CD1c-positive myeloid dendritic cell (primary cell): ENCODE results near the gene PTH2.

ENCODE experiments used
- DNase-seq: peaks from one replicate; pipeline ENCODE4 v3.0.0-alpha.2; 2016; ENCODE audit errors: extremely low spot score

Gene PTH2

DNA sequence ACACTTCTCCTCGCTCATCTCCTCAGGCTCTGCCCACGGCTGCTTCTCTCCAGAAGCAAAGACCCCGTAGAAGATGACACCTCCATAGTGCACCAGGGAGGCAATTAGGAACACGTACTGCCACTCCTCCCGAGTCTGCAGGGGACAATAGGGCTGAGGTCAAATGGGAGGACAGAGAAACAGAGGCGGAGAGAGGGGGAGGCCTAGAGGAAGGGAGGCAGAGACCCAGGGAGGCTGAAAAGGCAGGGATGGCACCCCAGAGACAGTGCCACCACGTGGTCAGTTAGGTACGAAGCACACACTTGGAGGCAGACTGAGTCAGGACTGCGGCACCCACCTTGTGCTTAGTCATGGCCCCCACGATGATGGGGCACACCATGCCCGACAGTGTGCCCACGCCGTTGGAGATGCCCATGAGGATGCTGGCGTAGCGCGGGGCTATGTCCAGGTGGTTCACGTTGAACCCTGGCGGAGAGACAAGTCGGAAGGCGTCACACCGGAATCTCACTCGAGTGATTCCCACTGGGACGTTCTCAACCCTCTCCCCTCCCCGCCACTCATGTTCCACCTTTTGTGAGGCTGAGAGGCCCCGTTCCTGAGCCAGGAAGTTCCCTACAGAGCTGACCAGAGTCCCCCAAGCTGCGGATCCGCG lies 7.6 kb upstream of the PTH2 start:
- no peak for DNase-seq

GRCh38 chr19:49430172-49430677 lies 7.0 kb upstream of the PTH2 start:
- no peak for DNase-seq

DNA sequence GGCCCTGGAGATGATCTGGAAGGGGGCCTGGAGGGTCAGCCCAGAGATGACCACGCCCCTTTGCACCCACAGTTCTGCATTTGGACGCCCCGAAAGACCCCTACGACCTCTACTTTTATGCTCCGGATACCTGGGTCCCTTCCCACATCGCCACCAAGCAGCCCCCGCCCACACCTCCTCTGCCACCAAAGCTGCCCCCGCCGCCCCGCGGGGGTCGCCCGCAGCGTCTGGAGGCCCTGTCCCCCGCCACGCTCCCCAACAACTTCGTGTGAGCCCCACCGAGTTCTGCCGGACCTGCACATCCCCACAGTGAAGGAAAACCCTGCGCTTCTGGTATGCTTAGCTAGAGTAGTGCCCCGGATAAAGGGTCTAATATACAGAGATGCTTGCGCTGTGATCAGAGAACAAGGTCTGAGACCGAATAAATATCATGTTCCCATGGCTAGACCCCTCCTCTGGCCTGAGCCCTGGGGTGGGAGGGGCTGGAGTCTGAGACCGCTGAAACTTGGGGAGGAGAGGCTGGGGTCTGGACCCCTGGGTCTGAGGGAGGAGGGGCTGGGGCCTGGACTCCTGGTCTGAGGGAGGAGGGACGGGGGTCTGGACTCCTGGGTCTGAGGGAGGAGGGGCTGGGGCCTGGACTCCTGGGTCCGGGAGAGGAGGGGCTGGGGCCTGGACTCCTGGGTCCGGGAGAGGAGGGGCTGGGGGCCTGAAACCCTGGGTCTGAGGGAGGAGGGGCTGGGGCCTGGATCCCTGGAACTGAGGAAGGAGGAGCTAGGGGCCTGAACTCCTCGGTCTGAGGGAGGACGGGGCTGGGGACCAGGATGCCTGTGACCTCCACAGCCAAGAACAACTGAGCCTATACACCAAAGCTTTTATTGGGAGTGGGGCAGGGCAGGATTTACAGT lies 5.6 kb upstream of the PTH2 start:
- no peak for DNase-seq

DNA sequence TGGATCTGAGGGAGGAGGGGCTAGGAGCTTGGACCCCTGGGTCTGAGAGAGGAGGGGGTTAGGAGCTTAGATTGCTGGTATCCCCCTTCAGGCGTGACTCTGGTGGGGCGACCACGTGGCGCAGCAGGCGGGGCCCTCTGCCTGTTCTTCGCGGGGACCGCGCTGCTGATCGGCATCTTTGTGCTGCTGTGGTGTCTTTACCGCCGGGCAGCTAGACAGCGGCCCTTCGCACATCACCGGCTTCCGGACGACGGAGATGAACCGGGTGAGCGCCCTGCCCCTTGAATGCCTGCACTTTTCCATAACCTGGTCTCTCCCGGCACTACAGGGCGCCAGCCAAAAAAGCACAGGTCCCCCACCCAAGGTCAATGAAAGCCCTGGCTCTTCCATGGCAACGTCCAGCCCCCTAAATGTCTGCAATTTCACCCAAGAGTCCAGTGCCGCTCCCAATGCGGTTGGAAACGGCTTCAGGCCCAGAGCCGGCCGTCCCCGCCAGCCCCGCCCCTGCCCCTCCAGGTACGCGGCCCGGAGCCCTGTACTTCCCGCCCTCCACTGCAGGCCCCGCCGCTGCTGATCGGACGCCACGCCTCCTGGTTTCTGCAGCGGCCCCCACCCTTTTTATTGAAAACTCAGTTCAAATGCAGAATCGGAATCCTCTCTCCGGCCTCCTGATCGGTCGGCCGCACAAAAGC lies 4.8 kb upstream of the PTH2 start:
- DNase-seq: no peak

DNA sequence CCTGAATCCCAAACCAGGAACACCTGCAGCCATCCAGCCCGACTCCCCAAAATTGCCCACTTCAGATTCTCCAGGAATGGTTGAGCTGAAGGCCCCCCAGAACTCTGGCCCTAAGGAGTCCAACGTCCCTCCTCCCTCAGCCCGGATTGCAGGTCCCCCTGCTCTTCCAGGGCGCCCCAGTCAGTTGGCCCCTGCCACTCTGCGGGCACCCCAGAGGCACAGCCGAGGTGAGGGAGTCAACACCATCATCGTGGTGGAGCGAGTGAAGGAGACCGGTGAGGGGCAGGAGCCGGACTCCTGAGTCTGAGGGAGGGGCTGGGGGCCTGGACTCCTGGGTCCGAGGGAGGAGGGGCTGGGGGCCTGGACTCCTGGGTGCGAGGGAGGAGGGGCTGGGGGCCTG lies 4.1 kb upstream of the PTH2 start:
- no peak for DNase-seq

GRCh38 chr19:49425922-49426592 lies 2.8 kb upstream of the PTH2 start:
- DNase-seq: no peak

GRCh38 chr19:49425178-49425577 lies 1.9 kb upstream of the PTH2 start, which contains the start of gene GFY:
TSS of gene GFY (plus strand) at chr19:49425388. CDS start at chr19:49426431, 1,043 bp downstream.
- no peak for DNase-seq

DNA sequence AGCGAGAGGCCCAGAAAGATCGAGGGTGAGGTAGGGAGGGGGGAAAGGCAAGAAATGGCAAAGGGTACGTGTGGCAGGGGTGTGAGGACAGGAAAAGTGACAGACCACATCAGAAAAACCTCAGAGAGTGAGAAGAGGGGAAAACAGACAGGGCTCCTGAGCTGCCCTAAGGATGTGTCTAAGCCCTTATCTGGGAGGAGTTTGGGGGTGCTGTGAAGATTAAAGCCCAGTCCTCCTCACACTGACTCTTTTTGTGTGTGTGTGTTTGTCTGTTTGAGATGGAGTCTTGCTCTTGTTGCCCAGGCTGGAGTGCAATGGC lies 703 bp upstream of the PTH2 start:
- DNase-seq: no peak

DNA sequence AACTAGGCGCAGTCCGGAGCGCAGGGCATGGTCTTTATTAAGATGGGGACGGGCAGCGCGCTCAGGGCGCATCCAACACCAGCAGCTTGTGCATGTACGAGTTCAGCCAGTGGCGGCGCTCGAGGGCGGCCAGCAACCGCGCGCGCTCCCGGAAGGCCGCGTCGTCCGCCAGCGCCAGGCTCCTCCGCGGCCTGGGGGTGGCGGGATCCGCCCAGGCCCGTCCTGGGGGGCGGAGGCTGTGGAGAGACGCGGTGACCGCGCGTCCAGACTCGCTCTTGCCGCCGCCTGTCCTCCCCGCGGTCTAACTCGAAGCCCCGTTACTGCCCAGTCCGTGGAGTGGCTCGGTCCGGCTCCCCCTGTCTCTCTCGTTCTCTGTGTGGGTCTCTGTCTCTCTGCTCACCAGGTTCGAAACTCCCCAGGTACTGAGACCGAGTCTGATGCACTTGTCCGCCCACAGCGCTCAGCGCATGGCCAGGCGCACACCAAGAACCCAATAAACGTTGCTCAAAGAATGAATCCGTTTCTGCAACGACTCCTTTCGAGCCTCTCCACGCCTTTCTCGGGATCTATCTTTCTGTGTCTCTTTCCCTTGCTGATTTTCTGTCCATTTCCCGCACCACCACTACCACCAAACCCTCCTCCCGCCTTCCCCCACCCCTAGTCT lies 702 bp downstream of the PTH2 start:
- peak; percentile 71 for DNase-seq

- DNase-seq: no peak
Measured at GRCh38 chr19:49421878-49422202, 1.4 kb downstream of the PTH2 start.

DNA sequence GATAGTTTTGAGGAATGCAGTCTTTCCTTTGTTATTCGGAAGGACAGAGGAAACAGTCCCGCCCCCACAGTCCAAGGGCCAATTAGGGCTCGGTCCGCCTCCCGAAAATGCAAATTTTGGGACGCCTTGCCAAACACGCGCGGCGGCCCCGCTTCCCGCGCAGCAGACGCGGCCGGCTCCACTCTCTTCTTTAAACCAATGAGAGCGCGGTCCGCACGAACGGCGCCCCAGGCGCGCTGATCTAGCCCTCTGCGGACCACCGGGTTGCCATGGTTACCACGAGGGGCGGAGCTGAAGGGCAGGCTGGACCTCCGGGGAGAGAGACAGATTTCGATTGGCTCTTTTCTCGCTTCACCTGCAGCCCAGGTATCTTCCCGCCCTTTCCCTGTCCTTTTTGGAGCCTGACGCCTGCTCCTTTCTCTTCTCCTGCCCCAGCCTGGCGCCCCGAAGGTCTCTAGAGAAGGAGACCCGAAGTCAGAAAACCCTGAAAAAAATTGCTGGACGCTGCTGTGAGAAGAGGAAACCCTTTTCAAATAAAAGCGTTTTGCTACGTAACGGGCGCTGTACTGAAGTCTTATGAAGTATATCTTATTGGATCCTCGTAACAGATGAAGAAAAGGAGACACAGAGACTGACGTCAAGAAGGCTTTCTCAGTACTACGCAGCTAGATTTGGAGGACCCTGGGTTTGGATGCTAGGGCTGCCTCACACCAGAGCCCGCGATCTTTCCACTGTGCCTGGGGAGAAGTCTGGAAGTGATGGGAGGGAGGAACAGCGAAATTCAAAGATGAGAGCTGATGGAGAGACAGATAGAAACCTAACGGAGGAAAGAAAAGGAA lies 2.0 kb downstream of the PTH2 start:
- peak; percentile 84 for DNase-seq

DNA sequence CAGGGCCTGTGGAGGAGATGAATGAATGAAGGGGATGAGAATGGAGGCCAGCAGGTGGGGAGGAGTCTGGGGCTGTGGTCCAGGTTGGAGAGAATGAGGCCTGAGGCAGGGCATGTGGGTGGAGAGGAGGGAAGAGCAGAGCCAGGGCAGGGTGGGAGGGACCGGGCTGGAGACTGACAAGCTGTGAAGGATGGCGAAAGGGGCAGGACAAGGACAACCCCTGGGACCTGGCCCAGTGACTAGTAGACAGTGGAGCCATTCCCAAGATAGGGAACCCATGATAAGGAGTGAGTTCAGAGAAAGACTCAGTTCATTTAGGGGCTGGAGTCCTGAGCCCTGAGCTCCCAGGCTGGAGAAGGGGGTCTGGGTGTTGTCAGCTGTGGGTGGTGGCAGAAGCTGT lies 3.0 kb downstream of the PTH2 start:
- DNase-seq: no peak

DNA sequence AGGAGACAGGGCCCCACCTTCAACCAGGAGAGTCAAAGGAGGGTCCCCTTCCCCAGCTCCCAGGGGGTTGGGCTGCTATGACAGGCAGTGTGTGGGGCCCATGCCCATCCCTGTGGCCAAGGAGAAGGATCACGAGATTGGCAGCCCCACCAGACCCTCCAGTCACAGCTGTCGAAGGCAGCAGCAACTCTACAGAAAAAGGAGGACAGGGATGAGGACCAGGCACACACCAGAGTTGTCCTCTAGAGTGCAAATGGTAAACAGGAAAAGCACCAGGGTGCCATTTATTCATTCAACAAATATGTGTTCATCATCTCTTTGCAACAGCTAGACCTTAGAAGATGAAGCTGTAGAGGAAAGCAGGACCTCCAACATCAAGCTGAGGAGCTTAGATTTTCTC lies 4.1 kb downstream of the PTH2 start:
- DNase-seq: no peak

DNA sequence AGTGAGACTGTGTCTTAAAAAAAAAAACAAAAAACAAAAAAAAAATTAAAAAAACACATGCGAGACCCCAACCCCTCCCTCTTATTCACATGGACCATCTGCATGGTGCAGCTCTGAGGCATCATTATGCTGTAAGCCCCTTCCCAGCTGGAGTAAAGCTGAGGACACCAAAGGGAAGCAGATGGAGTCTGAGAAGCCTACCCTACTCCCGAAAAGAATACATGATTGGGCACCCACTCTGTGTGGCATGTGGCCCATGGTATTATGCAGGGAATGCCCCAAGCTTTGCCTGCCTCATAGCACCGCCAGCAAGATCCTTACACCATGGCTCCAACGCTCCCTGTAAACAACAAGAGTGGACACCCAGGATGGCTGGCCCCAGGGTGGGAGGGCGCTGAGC lies 4.7 kb downstream of the PTH2 start:
- no peak for DNase-seq

- no peak for DNase-seq
Measured at GRCh38 chr19:49417088-49417487, 6.2 kb downstream of the PTH2 start.

DNA sequence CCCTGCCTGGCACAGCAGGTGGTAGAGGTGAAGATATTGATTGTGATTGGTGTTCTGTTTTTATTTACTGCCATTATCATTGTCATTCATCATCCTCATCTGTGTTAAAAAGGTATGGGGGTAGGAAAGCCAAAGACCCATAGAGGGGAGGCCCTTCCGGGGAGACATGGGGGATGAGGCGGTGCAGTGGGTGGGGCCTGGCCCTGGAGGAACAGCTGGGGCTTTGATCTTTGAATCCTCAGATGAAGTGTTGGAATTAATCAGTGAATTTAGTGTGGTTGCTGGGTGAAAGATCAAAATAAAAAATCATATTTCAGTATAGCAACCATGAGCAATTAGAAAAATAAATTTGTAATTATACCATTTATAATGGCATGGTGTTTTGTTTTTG lies 7.4 kb downstream of the PTH2 start:
- DNase-seq: no peak

DNA sequence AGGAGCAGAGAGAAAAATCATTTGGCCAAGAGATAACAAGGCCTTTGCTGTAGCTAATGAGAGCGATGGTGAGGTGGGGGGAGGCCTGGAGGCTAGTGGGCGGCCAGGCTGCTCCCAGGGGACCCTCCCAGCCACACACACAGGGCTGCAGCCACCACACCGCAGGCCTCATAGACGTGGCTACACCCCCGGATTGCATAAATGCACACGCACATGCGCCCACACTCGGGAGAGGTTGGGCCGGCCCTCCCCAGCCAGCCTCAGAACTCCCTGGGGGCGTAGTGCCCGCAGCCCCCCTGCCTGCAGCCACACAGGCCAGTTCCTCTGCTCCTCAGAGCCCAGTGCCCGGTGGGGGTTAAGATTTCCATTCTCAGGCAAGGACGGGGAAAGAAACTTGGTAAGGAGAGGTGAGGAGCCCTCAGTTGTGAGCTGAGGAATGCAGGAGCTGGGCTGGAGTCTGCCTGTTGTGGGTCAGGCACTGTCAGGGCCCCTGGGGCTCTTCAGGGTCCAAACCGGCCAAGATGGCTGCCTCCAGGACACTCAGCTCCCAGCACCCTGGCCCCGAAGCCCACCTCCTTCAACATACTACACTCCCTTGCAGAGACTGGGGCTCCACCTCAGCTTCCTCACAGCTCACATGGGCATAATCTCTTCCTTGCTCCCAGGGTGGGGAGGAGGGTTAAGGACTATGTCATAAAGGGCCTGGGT lies 8.0 kb downstream of the PTH2 start:
- peak; percentile 57 for DNase-seq

DNA sequence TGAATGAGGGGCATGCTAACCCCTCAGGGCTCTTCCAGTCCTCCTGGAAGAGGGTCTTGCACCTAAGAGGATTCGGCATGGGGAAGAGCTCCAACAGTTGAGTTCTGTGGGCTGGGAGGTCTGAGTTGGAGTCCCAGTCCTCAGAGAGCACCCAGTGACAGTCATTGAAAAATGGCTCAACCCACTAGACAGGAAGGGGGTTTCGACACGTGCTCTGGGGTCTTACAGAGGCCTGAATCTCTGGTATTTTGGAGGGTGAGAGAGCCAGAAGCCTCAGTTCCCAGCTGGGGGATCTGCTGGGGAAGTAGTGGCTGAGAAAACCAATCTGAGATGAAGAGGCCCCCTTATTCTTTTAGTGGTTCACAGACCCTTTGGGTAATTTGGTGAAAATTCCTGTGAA lies 9.0 kb downstream of the PTH2 start:
- no peak for DNase-seq

- DNase-seq: no peak
Measured at GRCh38 chr19:49413348-49413747, 9.9 kb downstream of the PTH2 start.

DNA sequence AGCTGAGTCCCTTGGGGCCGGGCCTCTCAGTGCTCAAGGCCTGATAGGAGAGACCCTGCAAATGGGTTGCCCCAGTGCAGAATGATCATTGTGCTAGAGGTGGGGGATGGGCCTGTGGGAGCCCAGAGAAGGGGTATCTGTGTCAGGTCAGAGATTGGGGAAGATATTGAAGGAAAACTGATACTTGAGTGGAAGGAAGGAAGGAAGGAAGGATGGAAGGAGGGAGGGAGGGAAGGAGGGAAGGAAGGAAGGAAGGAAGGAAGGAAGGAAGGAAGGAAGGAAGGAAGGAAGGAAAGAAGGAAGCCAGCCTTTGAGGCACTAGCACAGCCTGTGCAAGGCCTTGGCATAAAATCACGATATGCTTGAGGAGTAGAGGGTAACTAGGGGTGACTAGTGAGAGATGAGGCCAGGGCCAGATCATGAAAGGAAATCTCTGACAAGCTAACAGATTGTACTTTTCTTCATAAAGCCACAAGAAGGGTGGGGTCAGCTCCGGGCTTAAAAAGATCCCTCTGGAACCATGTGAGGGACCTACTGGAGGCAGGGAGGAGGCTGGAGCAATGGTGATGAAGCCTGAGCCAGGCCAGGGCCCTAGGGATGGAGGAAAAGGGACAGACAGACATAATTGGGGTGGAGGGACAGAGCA lies 11.4 kb downstream of the PTH2 start:
- no peak for DNase-seq
